ENCODE results near the gene CALB2. TPM values are rescaled to one million over a fixed set of nuclear protein-coding genes. Genes with fewer than 3 reads are reported as not detected.

Gene CALB2
- total and polyA plus RNA-seq, 2 donors (not counting 3 experiments of a cell fraction or from before 2014, with no cell fraction given) = not detected

DNA sequence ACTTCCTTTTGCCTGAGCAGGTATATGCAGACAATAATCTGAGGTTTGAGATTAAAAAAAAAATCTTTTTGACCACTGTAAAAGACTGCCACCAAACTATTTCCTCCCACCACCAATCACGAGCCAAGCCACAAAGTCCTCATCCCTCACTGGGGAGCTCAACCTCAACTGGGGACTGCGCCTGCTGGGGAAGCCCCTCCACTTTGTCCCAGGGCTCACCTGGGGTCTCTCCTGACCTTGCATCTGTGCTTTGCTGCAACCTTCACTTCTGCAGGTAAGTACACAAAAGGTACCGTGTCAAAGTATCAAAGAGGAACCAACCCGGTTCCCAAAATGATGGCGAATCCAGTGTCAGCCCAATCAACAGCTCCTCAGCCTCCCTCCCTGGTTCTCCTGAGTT is 47.8 kb downstream of the CALB2 start:
- dilution Hi-C loops (cut with MboI; ENCODE audit: extremely low pct_ligation_motif_present, low sequenced_read_pairs) = no loop called here

More for the DNA sequence above, 47.8 kb downstream of the CALB2 start:
- no peak overlapping the region for H3K9ac ChIP-seq (replicated peaks; ENCODE audit: extremely low read depth, insufficient read depth, low read length)
- H4K20me1 ChIP-seq (replicated peaks; ENCODE audit: control insufficient read depth, extremely low read depth, insufficient read depth, low read length) = no peaks in the 10 kb centered on the region
- POLR2A ChIA-PET = no interaction called here
- no peak for DNase-seq (ENCODE audit: low read depth, low spot score)
- H3K36me3 ChIP-seq (ENCODE audit: control insufficient read depth in 2 of 2, extremely low read depth in 1 of 2, insufficient read depth in 2 of 2, low read length in 2 of 2) = no peaks in the 10 kb centered on the region
- no TSS peak for BruUV-seq (replicated peaks)
- H3K9me1 ChIP-seq (replicated peaks; ENCODE audit: control insufficient read depth, extremely low read depth, insufficient read depth, low read length) = no peaks in the 10 kb centered on the region
- H3K79me2 ChIP-seq (ENCODE audit: control insufficient read depth, insufficient read depth, low read length) = no peaks in the 10 kb centered on the region
- no peaks in the 10 kb centered on the region for H3K9me3 ChIP-seq (replicated peaks; ENCODE audit: control insufficient read depth, insufficient read depth, low read length)
- no peaks in the 10 kb centered on the region for H3K4me1 ChIP-seq (ENCODE audit: control insufficient read depth, extremely low read depth, insufficient read depth, low read length)
- no peak overlapping the region for H3K4me3 ChIP-seq (replicated peaks in 1 of 3; ENCODE audit: insufficient read depth in 1 of 3, low read depth in 1 of 3, low read length in 3 of 3)
- TF ChIP-seq POLR2A (IDR thresholded peaks at IDR 0.05; ENCODE audit: low read depth, low read length) (no peak), GATA2 (IDR thresholded peaks at IDR 0.05; ENCODE audit: insufficient read depth, insufficient read length, low read depth, low read length) (no peak), FOS (IDR thresholded peaks at IDR 0.05; ENCODE audit: borderline replicate concordance, insufficient read depth, low read length) (no peak), CTCF (IDR thresholded peaks at IDR 0.05; ENCODE audit: extremely low read depth in 1 of 2, insufficient read depth in 1 of 2, low read depth in 1 of 2, low read length in 2 of 2) (no peak), JUN (IDR thresholded peaks at IDR 0.05; ENCODE audit: borderline replicate concordance, insufficient read depth, insufficient read length, low read depth) (no peak), MYC (IDR thresholded peaks at IDR 0.05; ENCODE audit: low read depth, low read length) (no peak), POLR2AphosphoS5 (IDR thresholded peaks at IDR 0.05; ENCODE audit: insufficient read depth, low read depth, low read length) (no peak), MAX (IDR thresholded peaks at IDR 0.05; ENCODE audit: insufficient read depth, insufficient read length) (no peak), EZH2 (IDR thresholded peaks at IDR 0.05; ENCODE audit: borderline replicate concordance, low read depth, low read length, severe bottlenecking) (no peak)
- H2AFZ ChIP-seq (ENCODE audit: low read depth, low read length) = no peak overlapping the region
- no peak for FAIRE-seq
- no peaks in the 10 kb centered on the region for H3K27me3 ChIP-seq (ENCODE audit: control insufficient read depth in 2 of 2, insufficient read depth in 2 of 2, low read length in 2 of 2)
- CTCF ChIA-PET = no interaction called here
- H3K4me2 ChIP-seq (ENCODE audit: insufficient read depth, low read length) = no peak overlapping the region
- intact Hi-C loops (cut with micrococcal nuclease) = no loop called here
- H3K27ac ChIP-seq (ENCODE audit: insufficient read depth, low read depth, low read length) = no peak overlapping the region
